H1 (cell line): ENCODE measurements around the gene KIAA1328. TPM values are rescaled to one million over a fixed set of nuclear protein-coding genes. Genes with fewer than 3 reads are reported as not detected.

ENCODE experiments used
- CTCF ChIA-PET: fragments of 300-600 bp; sonication (Branson Sonifier 250); formaldehyde crosslinking; loops from one replicate; lab custom pipeline; 2021; ENCODE audit not compliant: partially characterized antibody; lab: Charles Lee
- POLR2A ChIA-PET: fragments of 300-600 bp; sonication (Branson Sonifier 250); formaldehyde crosslinking; loops from one replicate; lab custom pipeline; 2021; ENCODE audit warnings: inconsistent platforms; ENCODE audit not compliant: partially characterized antibody; lab: Charles Lee
- DNase-seq, 2 experiments: peaks; one replicate each; pipeline versions ENCODE4 v3.0.0 to v3.0.0-alpha.2; 2010 to 2022; ENCODE audit warnings: low spot score in 2 of 2, low read depth in 1 of 2, mixed read lengths in 1 of 2
- FAIRE-seq: peaks from 2 replicates; lab custom pipeline; 2011; peaks lifted over from hg19 to GRCh38; lab: Jason Lieb, UNC
- H2AFZ ChIP-seq: 2 replicates; pipeline ENCODE4 v1.8.1; 2012; ENCODE audit warnings: low read length, inconsistent platforms
- H2AK5ac ChIP-seq: 2 replicates; pipeline ENCODE4 v1.6.1; 2013; ENCODE audit warnings: low read depth, low read length
- H2BK120ac ChIP-seq: replicated peaks from 2 replicates; pipeline ENCODE3; 2013; ENCODE audit warnings: low read depth, low read length, inconsistent platforms
- H2BK12ac ChIP-seq: 2 replicates; pipeline ENCODE4 v1.6.1; 2013; ENCODE audit warnings: low read depth, low read length
- H2BK15ac ChIP-seq: 2 replicates; pipeline ENCODE4 v1.6.1; 2013; ENCODE audit warnings: low read length
- H2BK20ac ChIP-seq: 2 replicates; pipeline ENCODE4 v1.6.1; 2013; ENCODE audit warnings: low read length
- H2BK5ac ChIP-seq: 2 replicates; pipeline ENCODE4 v1.6.1; 2013; ENCODE audit warnings: low read depth, low read length
- H3K14ac ChIP-seq: 2 replicates; pipeline ENCODE4 v1.6.1; 2013; ENCODE audit warnings: inconsistent platforms; ENCODE audit not compliant: insufficient read length
- H3K18ac ChIP-seq: 2 replicates; pipeline ENCODE4 v1.6.1; 2013; ENCODE audit warnings: low read length; ENCODE audit errors: extremely low read depth
- H3K23ac ChIP-seq: 2 replicates; pipeline ENCODE4 v1.6.1; 2013; ENCODE audit warnings: inconsistent platforms; ENCODE audit not compliant: insufficient read length
- H3K23me2 ChIP-seq: 2 replicates; pipeline ENCODE4 v1.6.1; 2013; ENCODE audit warnings: low read depth, low read length
- H3K27ac ChIP-seq: 2 replicates; pipeline ENCODE4 v1.6.1; 2011; ENCODE audit warnings: low read depth, low read length, inconsistent platforms
- H3K27me3 ChIP-seq, 4 experiments: replicated peaks in 1 of 4; 1 replicate in 1 of 4; 2 replicates in 3 of 4; pipeline versions ENCODE4 v1.6.1 to v1.8.1; 2011 to 2013; ENCODE audit warnings: low read length in 3 of 4, mild to moderate bottlenecking in 3 of 4, inconsistent platforms in 2 of 4, mixed read lengths in 2 of 4, moderate library complexity in 1 of 4; ENCODE audit not compliant: control insufficient read depth in 3 of 4, insufficient read depth in 3 of 4; ENCODE audit errors: extremely low read depth in 1 of 4
- H3K36me3 ChIP-seq, 4 experiments: 2 replicates each; pipeline versions ENCODE4 v1.6.1 to v1.8.1; 2011 to 2013; ENCODE audit warnings: mild to moderate bottlenecking in 4 of 4, low read length in 3 of 4, moderate library complexity in 2 of 4, control low read depth in 1 of 4, inconsistent platforms in 1 of 4; ENCODE audit not compliant: insufficient read depth in 4 of 4, control insufficient read depth in 2 of 4
- H3K4ac ChIP-seq: replicated peaks from 2 replicates; pipeline ENCODE3; 2013; ENCODE audit warnings: low read length, low read depth, mixed read lengths, inconsistent platforms; ENCODE audit not compliant: insufficient read length
- H3K4me1 ChIP-seq, 4 experiments: replicated peaks in 1 of 4; 1 replicate in 1 of 4; 2 replicates in 3 of 4; pipeline versions ENCODE4 v1.6.1 to v1.8.1; 2011 to 2013; ENCODE audit warnings: low read length in 3 of 4, inconsistent platforms in 2 of 4, mixed read lengths in 1 of 4; ENCODE audit not compliant: insufficient read depth in 4 of 4, control insufficient read depth in 3 of 4
- H3K4me2 ChIP-seq, 2 experiments: 2 replicates each; pipeline versions ENCODE4 v1.6.1 to v1.8.1; 2011 to 2013; ENCODE audit warnings: low read depth in 2 of 2, low read length in 2 of 2, control low read depth in 1 of 2, inconsistent platforms in 1 of 2, mild to moderate bottlenecking in 1 of 2; ENCODE audit not compliant: insufficient read depth in 1 of 2
- H3K4me3 ChIP-seq, 4 experiments: fragments of 200-600, 300-600 bp in 1 of 4; sonication (generic), shearing (Covaris generic), sonication (Bioruptor Twin) in 1 of 4; 2 replicates each; pipeline versions ENCODE4 v1.5.1 to v1.8.1; 2011 to 2016; ENCODE audit warnings: low read length in 4 of 4, low read depth in 3 of 4, control low read depth in 2 of 4, inconsistent platforms in 2 of 4, mild to moderate bottlenecking in 2 of 4, mixed read lengths in 1 of 4, moderate library complexity in 1 of 4; ENCODE audit not compliant: insufficient read depth in 2 of 4; ENCODE audit errors: extremely low read depth in 1 of 4
- H3K56ac ChIP-seq: replicated peaks from 2 replicates; pipeline ENCODE3; 2013; ENCODE audit warnings: low read depth, mild to moderate bottlenecking, mixed read lengths, low read length, inconsistent platforms; ENCODE audit not compliant: insufficient read length
- H3K79me1 ChIP-seq: 2 replicates; pipeline ENCODE4 v1.6.1; 2013; ENCODE audit warnings: low read depth, low read length, control low read depth
- H3K79me2 ChIP-seq, 2 experiments: 2 replicates each; pipeline versions ENCODE4 v1.6.1 to v1.8.1; 2012 to 2013; ENCODE audit warnings: low read length in 2 of 2, mild to moderate bottlenecking in 2 of 2, inconsistent platforms in 1 of 2; ENCODE audit not compliant: insufficient read depth in 2 of 2, control insufficient read depth in 1 of 2
- H3K9ac ChIP-seq, 4 experiments: replicated peaks in 1 of 4; 1 replicate in 1 of 4; 2 replicates in 3 of 4; pipeline versions ENCODE4 v1.6.1 to v1.8.1; 2011 to 2013; ENCODE audit warnings: low read depth in 3 of 4, low read length in 3 of 4, control low read depth in 2 of 4, mild to moderate bottlenecking in 2 of 4, moderate library complexity in 2 of 4, inconsistent platforms in 1 of 4; ENCODE audit errors: extremely low read depth in 1 of 4
- H3K9me3 ChIP-seq, 2 experiments: 2 replicates each; pipeline versions ENCODE4 v1.6.1 to v1.8.1; 2012 to 2013; ENCODE audit warnings: mild to moderate bottlenecking in 2 of 2, moderate library complexity in 2 of 2, control low read depth in 1 of 2, inconsistent platforms in 1 of 2, low read depth in 1 of 2, low read length in 1 of 2, mixed read lengths in 1 of 2; ENCODE audit not compliant: insufficient read depth in 2 of 2
- H4K20me1 ChIP-seq, 2 experiments: replicated peaks in 1 of 2; 2 replicates each; pipeline versions ENCODE3 to v1.8.1; 2011 to 2013; ENCODE audit warnings: inconsistent platforms in 2 of 2, low read length in 2 of 2, mild to moderate bottlenecking in 1 of 2; ENCODE audit not compliant: insufficient read depth in 2 of 2, control insufficient read depth in 1 of 2
- H4K5ac ChIP-seq: 2 replicates; pipeline ENCODE4 v1.6.1; 2013; ENCODE audit warnings: low read length, low read depth, mixed read lengths, inconsistent platforms; ENCODE audit not compliant: insufficient read length
- H4K8ac ChIP-seq: 2 replicates; pipeline ENCODE4 v1.8.0; 2013; ENCODE audit warnings: mild to moderate bottlenecking, moderate library complexity, low read length, inconsistent platforms; ENCODE audit not compliant: insufficient read depth; ENCODE audit errors: extremely low read depth
- H4K91ac ChIP-seq: replicated peaks from 2 replicates; pipeline ENCODE3; 2013; ENCODE audit warnings: low read length, mixed read lengths, inconsistent platforms; ENCODE audit not compliant: insufficient read length
- CTBP2 ChIP-seq: IDR thresholded peaks from 2 replicates; pipeline ENCODE4 v1.7.0; 2011; ENCODE audit warnings: borderline replicate concordance, mild to moderate bottlenecking, moderate library complexity, mixed read lengths, low read length; ENCODE audit not compliant: insufficient read depth, insufficient read length
- KDM1A ChIP-seq: fragments of 200-600, 300-600 bp; sonication (generic); IDR thresholded peaks from 2 replicates; pipeline ENCODE4 v1.7.1; 2016; ENCODE audit warnings: mild to moderate bottlenecking, low read length, borderline replicate concordance
- RFX5 ChIP-seq: IDR thresholded peaks from 2 replicates; pipeline ENCODE4 v1.6.1; 2011; ENCODE audit warnings: low read depth, low read length, improper control_type of control experiment, borderline replicate concordance
- SIX5 ChIP-seq: IDR thresholded peaks from 2 replicates; pipeline ENCODE4 v1.6.1; 2011; ENCODE audit warnings: mild to moderate bottlenecking, low read depth, low read length
- WGBS, 2 experiments: shearing (Covaris generic) in 1 of 2; methylation state at CpG; one replicate each; pipeline versions ENCODE4 v1.1.6 to v1.1.7; 2013 to 2015; ENCODE audit warnings: low lambda C conversion rate in 2 of 2, mixed read lengths in 2 of 2, inconsistent platforms in 1 of 2, low coverage in 1 of 2, missing lambda C conversion rate in 1 of 2; ENCODE audit not compliant: insufficient replicate concordance in 2 of 2, insufficient coverage in 1 of 2, insufficient read length in 1 of 2; ENCODE audit errors: extremely low coverage in 1 of 2, missing lambda C conversion rate in 1 of 2; 5-methylcytosine and 5-hydroxymethylcytosine counted together
- polyA plus RNA-seq, 7 experiments: library from polyadenylated mRNA; depleted of rRNA in 3 of 7; stranded (reverse) in 5 of 7; unstranded in 2 of 7; fragments of >200 nt in 5 of 7; fragments of 200-250 nt in 2 of 7; gene quantifications; 1 replicate in 5 of 7; 2 replicates in 1 of 7; 4 replicates in 1 of 7; pipeline versions ENCODE4 v1.2.1 to v1.2.3, GENCODE V29; 2011 to 2013; ENCODE audit warnings: missing spikeins in 2 of 7, mixed read lengths in 2 of 7
- total RNA-seq: library from RNA; stranded (reverse); fragmentation: NEBNext Ultra II Directional; extraction: Animal tissue kit (Norgen Biotek cat#: 25700); gene quantifications from 2 replicates; pipeline ENCODE4 v1.2.1, GENCODE V29; 2021

KIAA1328 gene
- total and polyA plus RNA-seq, 2 of the 8 experiments (the other 6 are each of a cell fraction or from before 2014, with no cell fraction given) = 2.6 to 5.7 TPM

- Histone ChIP-seq H3K9ac (no peak overlapping the region), H3K14ac (no peak overlapping the region), H3K79me1 (no peaks in the 10 kb centered on the region), H4K5ac (no peak overlapping the region), H3K4me2 (no peak overlapping the region), H3K36me3 (no peaks in the 10 kb centered on the region), H3K4me3 (no peak overlapping the region), H3K79me2 (no peaks in the 10 kb centered on the region), H3K18ac (no peak overlapping the region), H4K20me1 (peaks cover 2 to 4% of the 10 kb centered on the region in 2 experiments), H2BK12ac (no peak overlapping the region), H3K4me1 (peaks cover 0 to 4% (median 1%) of the 10 kb centered on the region in 4 experiments; a peak in 2 of 7 replicates), H2AFZ (no peak overlapping the region), H2BK120ac (no peak overlapping the region), H3K27me3 (peaks cover 0 to 3% (median 1%) of the 10 kb centered on the region in 4 experiments; a peak in 2 of 7 replicates), H2BK15ac (no peak overlapping the region), H3K27ac (no peak overlapping the region), H2AK5ac (no peak overlapping the region), H3K4ac (no peak overlapping the region), H4K91ac (no peak overlapping the region), H2BK5ac (no peak overlapping the region), H4K8ac (no peak overlapping the region), H3K23me2 (peaks cover 3% of the 10 kb centered on the region; the same call in 1 of the 2 replicates), H3K9me3 (no peaks in the 10 kb centered on the region), H2BK20ac (no peak overlapping the region), H3K56ac (no peak overlapping the region), H3K23ac (no peak overlapping the region)
- WGBS, 2 experiments = 82% methylated on average over 6 of the region's 10 CpGs; no CpG with 5 or more reads in 1 of the 2 experiments
- no peak for FAIRE-seq
- POLR2A ChIA-PET = no interaction called here
- no peak for TF ChIP-seq KDM1A
- TF ChIP-seq RFX5 = no peak
- TF ChIP-seq CTBP2 = no peak
- no peak for TF ChIP-seq SIX5
- CTCF ChIA-PET = interaction anchor here (1.5 to 3.0 kb wide), 6 partner anchors 9 to 318 kb away, joined by 3 to 12 read pairs (median 4); no protein-coding TSS in a partner anchor
- no peak for DNase-seq
Observed at GRCh38 chr18:37260367-37261093, 431.6 kb downstream of the KIAA1328 start.
